ENCODE data around the gene EGF.

The EGF gene

GRCh38 chr4:109939190-109939589, 26.5 kb downstream of the EGF start:
- H3K27me3 ChIP-seq (ENCODE audit: low read length): no peaks in the 10 kb centered on the region
- no peaks in the 10 kb centered on the region for H3K9me2 ChIP-seq (replicated peaks; ENCODE audit: insufficient read depth, low read length)
- no peak overlapping the region for H3K27ac ChIP-seq (ENCODE audit: low read depth, low read length)
- H3F3A ChIP-seq (ENCODE audit: insufficient read depth): no peaks in the 10 kb centered on the region
- no peak overlapping the region for H3K9ac ChIP-seq (ENCODE audit: low read length)
- no peak overlapping the region for H2AFZ ChIP-seq (ENCODE audit: low read depth, low read length, severe bottlenecking)
- no peaks in the 10 kb centered on the region for H3K36me3 ChIP-seq (ENCODE audit: low read length)
- TF ChIP-seq, protein P1, sequence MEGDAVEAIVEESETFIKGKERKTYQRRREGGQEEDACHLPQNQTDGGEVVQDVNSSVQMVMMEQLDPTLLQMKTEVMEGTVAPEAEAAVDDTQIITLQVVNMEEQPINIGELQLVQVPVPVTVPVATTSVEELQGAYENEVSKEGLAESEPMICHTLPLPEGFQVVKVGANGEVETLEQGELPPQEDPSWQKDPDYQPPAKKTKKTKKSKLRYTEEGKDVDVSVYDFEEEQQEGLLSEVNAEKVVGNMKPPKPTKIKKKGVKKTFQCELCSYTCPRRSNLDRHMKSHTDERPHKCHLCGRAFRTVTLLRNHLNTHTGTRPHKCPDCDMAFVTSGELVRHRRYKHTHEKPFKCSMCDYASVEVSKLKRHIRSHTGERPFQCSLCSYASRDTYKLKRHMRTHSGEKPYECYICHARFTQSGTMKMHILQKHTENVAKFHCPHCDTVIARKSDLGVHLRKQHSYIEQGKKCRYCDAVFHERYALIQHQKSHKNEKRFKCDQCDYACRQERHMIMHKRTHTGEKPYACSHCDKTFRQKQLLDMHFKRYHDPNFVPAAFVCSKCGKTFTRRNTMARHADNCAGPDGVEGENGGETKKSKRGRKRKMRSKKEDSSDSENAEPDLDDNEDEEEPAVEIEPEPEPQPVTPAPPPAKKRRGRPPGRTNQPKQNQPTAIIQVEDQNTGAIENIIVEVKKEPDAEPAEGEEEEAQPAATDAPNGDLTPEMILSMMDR (IDR thresholded peaks at IDR 0.05; ENCODE audit: insufficient read depth, low read length, poor library complexity, severe bottlenecking): no peak
- no peak for TF ChIP-seq EZH2phosphoT487 (conservative IDR thresholded peaks at IDR 0.05; ENCODE audit: low read length)
- no peak overlapping the region for H3K4me3 ChIP-seq (ENCODE audit: insufficient read depth, low read length, poor library complexity, severe bottlenecking)
- no peaks in the 10 kb centered on the region for H3K9me3 ChIP-seq (ENCODE audit: insufficient read depth, low read length)
- no peaks in the 10 kb centered on the region for H3K79me2 ChIP-seq (ENCODE audit: insufficient read depth, low read length)
- H4K20me1 ChIP-seq (ENCODE audit: low read depth, low read length): no peaks in the 10 kb centered on the region
- no peak overlapping the region for H3K4me2 ChIP-seq (ENCODE audit: low read depth, low read length, poor library complexity, severe bottlenecking)

GRCh38 chr4:109942292-109942926, 29.7 kb downstream of the EGF start:
- no peak overlapping the region for H3K4me3 ChIP-seq (ENCODE audit: insufficient read depth, low read length, poor library complexity, severe bottlenecking)
- H3K79me2 ChIP-seq (ENCODE audit: insufficient read depth, low read length): no peaks in the 10 kb centered on the region
- H3K9me2 ChIP-seq (replicated peaks; ENCODE audit: insufficient read depth, low read length): no peaks in the 10 kb centered on the region
- H3F3A ChIP-seq (ENCODE audit: insufficient read depth): no peaks in the 10 kb centered on the region
- no peak overlapping the region for H3K9ac ChIP-seq (ENCODE audit: low read length)
- no peak overlapping the region for H3K27ac ChIP-seq (ENCODE audit: low read depth, low read length)
- no peaks in the 10 kb centered on the region for H4K20me1 ChIP-seq (ENCODE audit: low read depth, low read length)
- H3K27me3 ChIP-seq (ENCODE audit: low read length): no peaks in the 10 kb centered on the region
- TF ChIP-seq, protein P1 (IDR thresholded peaks at IDR 0.05; ENCODE audit: insufficient read depth, low read length, poor library complexity, severe bottlenecking): no peak
- no peak for TF ChIP-seq EZH2phosphoT487 (conservative IDR thresholded peaks at IDR 0.05; ENCODE audit: low read length)
- no peak overlapping the region for H3K4me2 ChIP-seq (ENCODE audit: low read depth, low read length, poor library complexity, severe bottlenecking)
- no peaks in the 10 kb centered on the region for H3K36me3 ChIP-seq (ENCODE audit: low read length)
- H3K9me3 ChIP-seq (ENCODE audit: insufficient read depth, low read length): no peaks in the 10 kb centered on the region
- H2AFZ ChIP-seq (ENCODE audit: low read depth, low read length, severe bottlenecking): no peak overlapping the region

GRCh38 chr4:109943745-109944144, 31.1 kb downstream of the EGF start:
- H3K36me3 ChIP-seq (ENCODE audit: low read length): no peaks in the 10 kb centered on the region

More at GRCh38 chr4:109943745-109944144, 31.1 kb downstream of the EGF start:
- Histone ChIP-seq H3K27me3 (ENCODE audit: low read length) (no peaks in the 10 kb centered on the region), H3K9me3 (ENCODE audit: insufficient read depth, low read length) (no peaks in the 10 kb centered on the region), H3K27ac (ENCODE audit: low read depth, low read length) (no peak overlapping the region), H3K9ac (ENCODE audit: low read length) (no peak overlapping the region), H3K79me2 (ENCODE audit: insufficient read depth, low read length) (no peaks in the 10 kb centered on the region), H3K4me3 (ENCODE audit: insufficient read depth, low read length, poor library complexity, severe bottlenecking) (no peak overlapping the region), H3F3A (ENCODE audit: insufficient read depth) (no peaks in the 10 kb centered on the region), H2AFZ (ENCODE audit: low read depth, low read length, severe bottlenecking) (no peak overlapping the region), H4K20me1 (ENCODE audit: low read depth, low read length) (no peaks in the 10 kb centered on the region), H3K9me2 (replicated peaks; ENCODE audit: insufficient read depth, low read length) (no peaks in the 10 kb centered on the region), H3K4me2 (ENCODE audit: low read depth, low read length, poor library complexity, severe bottlenecking) (no peak overlapping the region)
- TF ChIP-seq, protein P1 (IDR thresholded peaks at IDR 0.05; ENCODE audit: insufficient read depth, low read length, poor library complexity, severe bottlenecking): no peak
- no peak for TF ChIP-seq EZH2phosphoT487 (conservative IDR thresholded peaks at IDR 0.05; ENCODE audit: low read length)

Measured in SU-DHL-6 (cell line).